AG04450 (cell line): ENCODE results near the gene ING3. TPM values are rescaled to one million over a fixed set of nuclear protein-coding genes. Genes with fewer than 3 reads are reported as not detected.

Experiments
- CTCF ChIA-PET: fragments of 300-600, 350-600 bp; formaldehyde crosslinking; extraction: SDS; loops from one replicate; lab custom pipeline; 2022; ENCODE audit warnings: antibody characterized with exemption, inconsistent platforms; lab: Charles Lee
- POLR2A ChIA-PET: fragments of 350-600 bp; formaldehyde crosslinking; extraction: SDS; loops from one replicate; lab custom pipeline; 2021; ENCODE audit warnings: antibody characterized with exemption, inconsistent platforms; lab: Yijun Ruan, JAX
- DNase-seq: peaks from one replicate; pipeline ENCODE4 v3.0.0-alpha.2; 2011; ENCODE audit warnings: low read depth, low spot score
- H3K27ac ChIP-seq: one replicate; pipeline ENCODE4 v1.5.1; 2012; ENCODE audit warnings: low read depth, low read length, control low read depth
- H3K27me3 ChIP-seq: one replicate; pipeline ENCODE4 v1.6.0; 2012; ENCODE audit warnings: low read length; ENCODE audit not compliant: control insufficient read depth, insufficient read depth
- H3K4me3 ChIP-seq: 2 replicates; pipeline ENCODE4 v1.5.1; 2011; ENCODE audit warnings: mild to moderate bottlenecking, low read depth, low read length, control low read depth
- H3K9me3 ChIP-seq: 2 replicates; pipeline ENCODE4 v1.5.1; 2012; ENCODE audit warnings: low read length; ENCODE audit not compliant: control insufficient read depth, insufficient read depth
- polyA plus RNA-seq: library from polyadenylated mRNA; depleted of rRNA; stranded (reverse); fragments of >200 nt; gene quantifications from 2 replicates; pipeline ENCODE4 v1.2.3, GENCODE V29; 2011
- TF ChIP-seq, protein P1 (sequence below): IDR thresholded peaks from 2 replicates; pipeline ENCODE4 v1.5.1; 2011; ENCODE audit warnings: low read depth, low read length, control low read depth, inconsistent platforms

Gene ING3
- polyA plus RNA-seq, 1 experiment, result 14.5 TPM

DNA sequence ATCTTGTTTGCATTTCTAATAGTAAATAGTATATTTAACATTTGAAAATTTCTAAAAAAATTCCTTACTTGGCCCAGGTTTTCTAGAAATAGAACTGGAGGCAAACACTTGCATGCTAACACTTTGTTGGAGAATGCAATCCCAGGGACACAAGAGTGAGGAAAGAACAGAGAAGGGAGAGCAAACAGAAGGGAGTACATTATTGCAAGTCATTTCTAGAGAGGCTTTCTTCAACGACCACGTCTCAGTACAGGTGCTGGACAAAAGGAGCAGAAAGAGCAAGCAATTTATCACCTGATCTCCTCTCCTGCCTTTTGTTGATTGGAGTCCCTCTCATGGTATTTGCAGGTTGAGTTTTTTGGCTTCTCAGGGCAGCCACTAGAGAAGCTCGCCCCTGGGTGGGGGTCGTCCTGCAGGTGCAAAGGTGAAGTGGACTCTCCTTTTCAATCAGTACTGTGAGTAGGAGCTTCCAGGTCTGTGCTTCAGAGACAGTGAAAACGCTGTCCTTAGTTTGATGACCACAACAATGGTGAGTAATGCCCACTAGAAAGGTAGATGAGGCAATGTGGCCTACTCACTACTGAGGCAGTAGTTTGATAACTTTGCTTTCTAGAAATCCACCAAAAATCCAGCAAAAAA lies 43.1 kb downstream of the ING3 start:
- ChIA-PET POLR2A (no interaction called here), CTCF (no interaction called here)
- Histone ChIP-seq H3K27ac (no peak overlapping the region), H3K4me3 (peak overlapping the region; percentile 76), H3K27me3 (no peaks in the 10 kb centered on the region), H3K9me3 (no peaks in the 10 kb centered on the region)
- TF ChIP-seq, protein P1, sequence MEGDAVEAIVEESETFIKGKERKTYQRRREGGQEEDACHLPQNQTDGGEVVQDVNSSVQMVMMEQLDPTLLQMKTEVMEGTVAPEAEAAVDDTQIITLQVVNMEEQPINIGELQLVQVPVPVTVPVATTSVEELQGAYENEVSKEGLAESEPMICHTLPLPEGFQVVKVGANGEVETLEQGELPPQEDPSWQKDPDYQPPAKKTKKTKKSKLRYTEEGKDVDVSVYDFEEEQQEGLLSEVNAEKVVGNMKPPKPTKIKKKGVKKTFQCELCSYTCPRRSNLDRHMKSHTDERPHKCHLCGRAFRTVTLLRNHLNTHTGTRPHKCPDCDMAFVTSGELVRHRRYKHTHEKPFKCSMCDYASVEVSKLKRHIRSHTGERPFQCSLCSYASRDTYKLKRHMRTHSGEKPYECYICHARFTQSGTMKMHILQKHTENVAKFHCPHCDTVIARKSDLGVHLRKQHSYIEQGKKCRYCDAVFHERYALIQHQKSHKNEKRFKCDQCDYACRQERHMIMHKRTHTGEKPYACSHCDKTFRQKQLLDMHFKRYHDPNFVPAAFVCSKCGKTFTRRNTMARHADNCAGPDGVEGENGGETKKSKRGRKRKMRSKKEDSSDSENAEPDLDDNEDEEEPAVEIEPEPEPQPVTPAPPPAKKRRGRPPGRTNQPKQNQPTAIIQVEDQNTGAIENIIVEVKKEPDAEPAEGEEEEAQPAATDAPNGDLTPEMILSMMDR, result no peak
- DNase-seq, result no peak

DNA sequence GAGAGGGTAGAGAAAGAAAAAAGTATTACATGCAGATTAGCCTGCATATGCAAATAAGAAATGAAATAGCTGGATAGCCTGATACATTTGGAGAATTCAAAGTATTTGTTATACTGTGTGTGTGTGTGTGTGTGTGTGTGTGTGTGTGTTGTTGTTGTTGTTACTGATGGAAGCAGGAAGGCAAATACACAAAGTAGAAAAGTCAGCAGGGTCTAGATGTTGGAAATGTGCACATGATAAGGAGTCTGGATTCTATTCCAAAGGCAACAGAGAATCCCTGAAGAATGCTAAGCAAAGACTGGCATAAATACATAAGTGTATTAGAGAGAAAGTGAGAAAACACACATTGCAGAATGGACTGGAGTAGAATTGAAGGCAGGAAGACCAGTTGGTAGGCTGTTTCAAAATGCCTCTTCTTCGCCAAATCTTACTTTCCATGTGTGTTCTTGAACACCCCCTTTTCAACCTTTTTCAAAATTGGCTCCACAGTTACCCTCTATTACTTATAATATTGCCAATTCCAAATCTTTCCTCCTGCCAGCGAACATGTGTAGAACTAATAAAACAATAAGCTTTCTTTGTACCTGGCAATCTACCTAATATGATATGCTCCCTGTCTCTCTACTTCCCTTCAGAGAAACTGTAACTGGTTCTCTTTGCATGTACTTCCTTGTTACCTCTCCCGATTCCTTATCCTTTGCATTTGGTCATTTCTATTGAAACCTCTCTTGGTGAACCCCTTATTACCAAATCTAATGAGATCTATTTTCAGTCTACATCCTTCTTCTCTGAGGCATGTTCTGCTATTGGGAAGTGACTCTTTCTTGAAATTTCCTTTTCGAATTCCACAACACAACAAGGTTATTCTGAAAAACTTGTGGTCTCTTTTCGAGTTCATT lies 44.2 kb downstream of the ING3 start:
- TF ChIP-seq, protein P1, result no peak
- ChIA-PET POLR2A (no interaction called here), CTCF (interaction anchor here (1.2 to 2.3 kb wide), 2 partner anchors 8 to 33 kb away, joined by 3 to 12 read pairs; no protein-coding TSS in a partner anchor)
- DNase-seq, result no peak
- Histone ChIP-seq H3K27me3 (no peaks in the 10 kb centered on the region), H3K4me3 (no peak overlapping the region), H3K27ac (no peak overlapping the region), H3K9me3 (no peaks in the 10 kb centered on the region)

- Histone ChIP-seq H3K4me3 (no peak overlapping the region), H3K27me3 (no peaks in the 10 kb centered on the region), H3K27ac (no peak overlapping the region), H3K9me3 (no peaks in the 10 kb centered on the region)
- POLR2A ChIA-PET, result no interaction called here
- DNase-seq, result no peak
- TF ChIP-seq, protein P1, result no peak
- CTCF ChIA-PET, result interaction anchor here (0.8 to 2.3 kb wide), 5 partner anchors 8 to 113 kb away, joined by 3 to 12 read pairs (median 4); no protein-coding TSS in a partner anchor
Measured at GRCh38 chr7:120995654-120996053, 45.1 kb downstream of the ING3 start.

DNA sequence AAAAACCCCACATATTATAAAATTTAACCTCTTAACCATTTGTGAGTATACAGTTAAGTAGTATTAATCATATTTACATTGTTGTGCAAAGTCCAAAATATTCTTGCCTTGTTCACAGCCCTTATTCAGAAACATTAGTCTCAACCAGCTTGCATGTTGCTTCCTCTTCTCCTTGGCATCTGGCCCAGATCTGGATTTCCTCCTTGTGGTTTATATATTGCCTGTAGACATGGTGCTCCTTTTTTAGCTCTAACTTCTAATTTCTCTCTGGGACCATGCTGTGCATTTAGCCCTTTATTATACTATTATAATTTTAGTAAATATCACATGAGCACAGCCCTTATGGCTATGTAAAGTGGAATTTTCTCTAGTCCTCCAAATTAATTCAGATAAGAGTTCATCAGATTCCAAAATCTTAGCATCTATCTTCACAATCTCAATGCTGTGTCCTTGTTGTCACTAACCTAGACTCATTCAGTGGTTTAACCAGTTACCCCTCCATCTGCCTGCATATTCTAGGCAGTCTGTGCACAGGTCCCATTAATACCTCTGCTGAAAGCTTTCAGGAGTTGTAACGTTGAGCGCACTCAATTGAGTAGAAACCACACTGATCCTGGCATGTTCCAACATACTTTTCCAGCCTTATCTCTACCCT lies 45.9 kb downstream of the ING3 start:
- ChIA-PET CTCF (interaction anchor here (0.8 to 2.3 kb wide), 5 partner anchors 8 to 112 kb away, joined by 3 to 12 read pairs (median 4); no protein-coding TSS in a partner anchor), POLR2A (interaction anchor here (0.7 kb wide), 1 partner anchor 87 kb away, joined by 3 read pairs; no protein-coding TSS in a partner anchor)
- H3K4me3 ChIP-seq, result no peak overlapping the region
- DNase-seq, result peak; percentile 81
- TF ChIP-seq, protein P1, result no peak
- H3K27me3 ChIP-seq, result no peaks in the 10 kb centered on the region
- H3K9me3 ChIP-seq, result no peaks in the 10 kb centered on the region
- H3K27ac ChIP-seq, result no peak overlapping the region
